Nephron (organoid): Measurements from ENCODE around the gene LCA5.
"Not testable (repeated sequence)": the region's sequence is repeated elsewhere in the genome, so short reads cannot be mapped to it uniquely, and the experiment has no call there.

Experiments
- H3K27ac Mint-ChIP-seq, 3 experiments: 2 replicates each; pipeline ENCODE4 v1.8.0; 2020; ENCODE audit warnings: mixed read lengths in 3 of 3, mild to moderate bottlenecking in 2 of 3, moderate library complexity in 1 of 3
- H3K27me3 Mint-ChIP-seq: 2 replicates; pipeline ENCODE4 v1.8.0; 2021; ENCODE audit warnings: low read depth, mild to moderate bottlenecking, moderate library complexity, mixed read lengths
- H3K36me3 Mint-ChIP-seq: 2 replicates; pipeline ENCODE4 v1.8.0; 2020; ENCODE audit warnings: low read depth, mixed read lengths
- H3K4me1 Mint-ChIP-seq: 2 replicates; pipeline ENCODE4 v1.8.0; 2020; ENCODE audit warnings: mixed read lengths
- H3K4me3 Mint-ChIP-seq, 3 experiments: 2 replicates each; pipeline ENCODE4 v1.8.0; 2020; ENCODE audit warnings: mild to moderate bottlenecking in 3 of 3, mixed read lengths in 3 of 3, moderate library complexity in 2 of 3
- H3K9me3 Mint-ChIP-seq: 2 replicates; pipeline ENCODE4 v1.8.0; 2020; ENCODE audit warnings: mixed read lengths
- CTCF ChIP-seq, 3 experiments: fragments of 200-600 bp; sonication (generic); IDR thresholded peaks; one replicate each; pipeline ENCODE4 v1.5.0; 2021; ENCODE audit warnings: antibody characterized with exemption in 3 of 3; ENCODE audit not compliant: unreplicated experiment in 3 of 3

LCA5 gene

GRCh38 chr6:79536585-79536953, 661 bp downstream of the LCA5 start:
- Mint-ChIP-seq H3K27ac (no peak overlapping the region), H3K4me1 (peaks cover 28% of the 10 kb centered on the region), H3K27me3 (no peaks in the 10 kb centered on the region), H3K9me3 (no peaks in the 10 kb centered on the region), H3K4me3 (no peak overlapping the region), H3K36me3 (peaks cover 18% of the 10 kb centered on the region)
- no peak for TF ChIP-seq CTCF (IDR thresholded peaks at IDR 0.05; ENCODE audit: unreplicated experiment in 3 of 3)

GRCh38 chr6:79529567-79529966, 7.7 kb downstream of the LCA5 start:
- H3K9me3 Mint-ChIP-seq, H3K27me3 Mint-ChIP-seq, H3K4me3 Mint-ChIP-seq, H3K27ac Mint-ChIP-seq: not testable (repeated sequence)
- H3K4me1 Mint-ChIP-seq: peaks cover 22% of the 10 kb centered on the region
- H3K36me3 Mint-ChIP-seq: peaks cover 21% of the 10 kb centered on the region

GRCh38 chr6:79526897-79527296, 10.3 kb downstream of the LCA5 start:
- H3K36me3 Mint-ChIP-seq: peaks cover 34% of the 10 kb centered on the region
- H3K4me1 Mint-ChIP-seq: peaks cover 15% of the 10 kb centered on the region
- H3K27me3 Mint-ChIP-seq: peaks cover 3% of the 10 kb centered on the region
- peak overlapping the region; percentile 17 to 95 (median 79) for H3K27ac Mint-ChIP-seq
- H3K9me3 Mint-ChIP-seq: peaks cover 5% of the 10 kb centered on the region
- no peak overlapping the region for H3K4me3 Mint-ChIP-seq
- TF ChIP-seq CTCF (IDR thresholded peaks at IDR 0.05; ENCODE audit: unreplicated experiment in 3 of 3): no peak

- Mint-ChIP-seq H3K9me3 (peaks cover 5% of the 10 kb centered on the region), H3K4me3 (peak overlapping the region in 2 of 3 experiments; percentile 22 to 45), H3K27me3 (peaks cover 3% of the 10 kb centered on the region), H3K4me1 (peaks cover 15% of the 10 kb centered on the region), H3K36me3 (peaks cover 34% of the 10 kb centered on the region), H3K27ac (peak overlapping the region; percentile 79 to 95 (median 91))
- TF ChIP-seq CTCF (IDR thresholded peaks at IDR 0.05; ENCODE audit: unreplicated experiment in 3 of 3): no peak
These were observed 11.7 kb downstream of the LCA5 start for GRCh38 chr6:79525272-79526100.

GRCh38 chr6:79524065-79524464, 13.2 kb downstream of the LCA5 start:
- Mint-ChIP-seq H3K27ac (peak overlapping the region in 1 of 3 experiments; percentile 79), H3K4me3 (no peak overlapping the region)

GRCh38 chr6:79522609-79523008, 14.6 kb downstream of the LCA5 start:
- Mint-ChIP-seq H3K4me3 (no peak overlapping the region), H3K27ac (no peak overlapping the region), H3K9me3 (peaks cover 3% of the 10 kb centered on the region), H3K27me3 (no peaks in the 10 kb centered on the region), H3K36me3 (peaks cover 33% of the 10 kb centered on the region), H3K4me1 (peaks cover 15% of the 10 kb centered on the region)
- TF ChIP-seq CTCF (IDR thresholded peaks at IDR 0.05; ENCODE audit: unreplicated experiment in 3 of 3): no peak

More at GRCh38 chr6:79524065-79524464, 13.2 kb downstream of the LCA5 start:
- TF ChIP-seq CTCF (IDR thresholded peaks at IDR 0.05; ENCODE audit: unreplicated experiment in 3 of 3): no peak
- H3K9me3 Mint-ChIP-seq: peaks cover 3% of the 10 kb centered on the region
- H3K36me3 Mint-ChIP-seq: peaks cover 34% of the 10 kb centered on the region
- peaks cover under 1% of the 10 kb centered on the region for H3K27me3 Mint-ChIP-seq
- peaks cover 15% of the 10 kb centered on the region for H3K4me1 Mint-ChIP-seq
